CD14-positive monocyte (primary cell): ENCODE measurements around the gene OSBPL9. TPM values are rescaled to one million over a fixed set of nuclear protein-coding genes. Genes with fewer than 3 reads are reported as not detected.

Source experiments
- DNase-seq, 3 donors: peaks; one replicate each; pipeline ENCODE4 v3.0.0-alpha.2; 2011 to 2022
- H2AFZ ChIP-seq: 2 replicates; pipeline ENCODE4 v1.6.0; 2012; ENCODE audit warnings: mild to moderate bottlenecking, low read depth, low read length, inconsistent platforms; ENCODE audit not compliant: insufficient read depth, poor library complexity, severe bottlenecking
- H3K27ac ChIP-seq, 2 donors: 1 replicate in 1 of 2; 2 replicates in 1 of 2; pipeline ENCODE4 v1.5.1; 2012 to 2013; ENCODE audit warnings: low read length in 2 of 2, control low read depth in 1 of 2, inconsistent platforms in 1 of 2, low read depth in 1 of 2, mild to moderate bottlenecking in 1 of 2
- H3K27me3 ChIP-seq, 2 donors: one replicate each; pipeline versions ENCODE4 v1.6.0 to v1.6.1; 2011 to 2013; ENCODE audit warnings: low read length in 2 of 2; ENCODE audit not compliant: control insufficient read depth in 2 of 2, insufficient read depth in 2 of 2
- H3K36me3 ChIP-seq, 2 donors: replicated peaks in 1 of 2; 1 replicate in 1 of 2; 2 replicates in 1 of 2; pipeline versions ENCODE4 v1.5.1 to v1.6.1; 2012 to 2013; ENCODE audit warnings: low read length in 2 of 2, control low read depth in 1 of 2, inconsistent platforms in 1 of 2, mild to moderate bottlenecking in 1 of 2; ENCODE audit not compliant: insufficient read depth in 2 of 2, control insufficient read depth in 1 of 2
- H3K4me1 ChIP-seq, 2 donors: 1 replicate in 1 of 2; 2 replicates in 1 of 2; pipeline versions ENCODE4 v1.5.1 to v1.6.1; 2012 to 2013; ENCODE audit warnings: low read length in 2 of 2, control low read depth in 1 of 2, inconsistent platforms in 1 of 2, mild to moderate bottlenecking in 1 of 2, moderate library complexity in 1 of 2; ENCODE audit not compliant: insufficient read depth in 2 of 2, control insufficient read depth in 1 of 2
- H3K4me2 ChIP-seq: replicated peaks from 2 replicates; pipeline ENCODE3; 2012; ENCODE audit warnings: low read length, moderate library complexity, mild to moderate bottlenecking; ENCODE audit not compliant: poor library complexity, severe bottlenecking; ENCODE audit errors: extremely low read depth
- H3K4me3 ChIP-seq, 3 experiments: fragments of 200-600 bp in 1 of 3; sonication (generic) in 1 of 3; replicated peaks in 1 of 3; 1 replicate in 2 of 3; 2 replicates in 1 of 3; pipeline ENCODE4 v1.5.1; 2011 to 2013; ENCODE audit warnings: low read length in 3 of 3, mild to moderate bottlenecking in 3 of 3, control low read depth in 2 of 3, low read depth in 2 of 3, inconsistent platforms in 1 of 3, moderate library complexity in 1 of 3
- H3K79me2 ChIP-seq: 2 replicates; pipeline ENCODE4 v1.6.0; 2012; ENCODE audit warnings: mild to moderate bottlenecking, control low read depth, inconsistent platforms, low read length, moderate library complexity; ENCODE audit not compliant: insufficient read depth
- H3K9ac ChIP-seq: 2 replicates; pipeline ENCODE4 v1.6.0; 2017; ENCODE audit warnings: low read length, mild to moderate bottlenecking; ENCODE audit not compliant: insufficient read depth, poor library complexity, severe bottlenecking
- H3K9me3 ChIP-seq, 2 donors: replicated peaks in 1 of 2; 1 replicate in 1 of 2; 2 replicates in 1 of 2; pipeline versions ENCODE4 v1.5.1 to v1.6.1; 2012 to 2013; ENCODE audit warnings: low read length in 2 of 2, control low read depth in 1 of 2; ENCODE audit not compliant: control insufficient read depth in 1 of 2, insufficient read depth in 1 of 2
- H4K20me1 ChIP-seq: 2 replicates; pipeline ENCODE4 v1.6.0; 2012; ENCODE audit warnings: mild to moderate bottlenecking, low read length, control low read depth, moderate library complexity; ENCODE audit not compliant: insufficient read depth
- H3K27ac Mint-ChIP-seq, 7 donors: one replicate each; pipeline ENCODE4 v1.8.0; 2020; ENCODE audit warnings: mild to moderate bottlenecking in 7 of 7, mixed read lengths in 7 of 7, moderate library complexity in 6 of 7, inconsistent platforms in 2 of 7
- H3K27me3 Mint-ChIP-seq, 3 donors: one replicate each; pipeline ENCODE4 v1.8.0; 2021 to 2022; ENCODE audit warnings: low read depth in 3 of 3, mild to moderate bottlenecking in 3 of 3, mixed read lengths in 3 of 3, moderate library complexity in 3 of 3, inconsistent platforms in 1 of 3
- H3K36me3 Mint-ChIP-seq, 2 donors: one replicate each; pipeline ENCODE4 v1.8.0; 2020; ENCODE audit warnings: mixed read lengths in 2 of 2, inconsistent platforms in 1 of 2, mild to moderate bottlenecking in 1 of 2
- H3K4me1 Mint-ChIP-seq: one replicate; pipeline ENCODE4 v1.8.0; 2020; ENCODE audit warnings: mild to moderate bottlenecking, mixed read lengths
- H3K4me3 Mint-ChIP-seq, 2 donors: one replicate each; pipeline ENCODE4 v1.8.0; 2020; ENCODE audit warnings: mild to moderate bottlenecking in 2 of 2, mixed read lengths in 2 of 2, moderate library complexity in 1 of 2
- H3K9me3 Mint-ChIP-seq, 7 donors: one replicate each; pipeline ENCODE4 v1.8.0; 2020 to 2022; ENCODE audit warnings: mixed read lengths in 7 of 7, mild to moderate bottlenecking in 6 of 7, moderate library complexity in 6 of 7, inconsistent platforms in 2 of 7
- WGBS: methylation state at CpG from one replicate; pipeline ENCODE4 v1.1.5; 2013; ENCODE audit warnings: missing lambda C conversion rate; ENCODE audit not compliant: insufficient coverage; 5-methylcytosine and 5-hydroxymethylcytosine counted together
- intact Hi-C, 2 donors: fragments of 100-400 bp; cut with micrococcal nuclease; formaldehyde crosslinking; loops; one replicate each; pipeline versions ENCODE4 v1.15.0 to v1.15.1; 2023
- polyA plus RNA-seq, 3 donors: library from polyadenylated mRNA; depleted of rRNA in 1 of 3; unstranded in 2 of 3; stranded (reverse) in 1 of 3; fragments of 300-500 nt in 2 of 3; fragments of >200 nt in 1 of 3; fragmentation: Illumina TruSeq in 2 of 3; gene quantifications; 1 replicate in 2 of 3; 2 replicates in 1 of 3; pipeline ENCODE4 v1.2.3, GENCODE V29; 2012 to 2021
- TF ChIP-seq, protein P1 (sequence below): fragments of 200-600 bp; IDR thresholded peaks from one replicate; pipeline ENCODE4 v1.8.0; 2022; ENCODE audit warnings: antibody characterized with exemption, mild to moderate bottlenecking

OSBPL9 gene
- polyA plus RNA-seq, 3 donors: 22.2 to 41.4 (median 31.3) TPM

DNA sequence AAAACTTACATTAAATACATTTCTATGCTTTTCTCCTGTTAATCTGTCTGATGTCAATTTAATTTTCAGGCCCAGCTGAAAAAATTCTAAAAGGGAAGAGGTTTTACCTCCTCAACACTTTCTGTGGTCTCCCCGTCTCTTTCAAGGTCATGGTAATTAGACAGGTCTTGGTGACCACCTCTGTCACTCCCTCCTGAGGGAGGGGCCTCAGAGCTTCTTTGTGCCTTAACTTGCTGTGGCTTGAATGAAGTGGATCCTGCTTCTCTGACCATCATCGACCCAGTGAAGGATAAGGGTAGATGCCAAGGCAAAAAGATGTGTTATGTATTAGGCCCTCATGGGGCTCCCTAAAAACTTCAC, 40.8 kb upstream of the OSBPL9 start:
- Histone ChIP-seq H3K27ac (peak overlapping the region in 1 of 2 donors; percentile 62), H2AFZ (no peak overlapping the region), H3K4me3 (no peak overlapping the region), H3K9ac (no peak overlapping the region), H4K20me1 (no peaks in the 10 kb centered on the region), H3K36me3 (no peaks in the 10 kb centered on the region), H3K4me1 (peaks cover 32 to 44% of the 10 kb centered on the region in 2 donors), H3K79me2 (no peaks in the 10 kb centered on the region), H3K27me3 (no peaks in the 10 kb centered on the region), H3K4me2 (no peak overlapping the region), H3K9me3 (peaks cover 0 to 2% of the 10 kb centered on the region in 2 donors)
- H3K27me3 Mint-ChIP-seq: peaks cover 0 to 4% (median 0%) of the 10 kb centered on the region in 3 donors
- H3K4me3 Mint-ChIP-seq: no peak overlapping the region
- WGBS: no CpG with 5 or more reads among the region's 2 CpGs
- TF ChIP-seq, protein P1, sequence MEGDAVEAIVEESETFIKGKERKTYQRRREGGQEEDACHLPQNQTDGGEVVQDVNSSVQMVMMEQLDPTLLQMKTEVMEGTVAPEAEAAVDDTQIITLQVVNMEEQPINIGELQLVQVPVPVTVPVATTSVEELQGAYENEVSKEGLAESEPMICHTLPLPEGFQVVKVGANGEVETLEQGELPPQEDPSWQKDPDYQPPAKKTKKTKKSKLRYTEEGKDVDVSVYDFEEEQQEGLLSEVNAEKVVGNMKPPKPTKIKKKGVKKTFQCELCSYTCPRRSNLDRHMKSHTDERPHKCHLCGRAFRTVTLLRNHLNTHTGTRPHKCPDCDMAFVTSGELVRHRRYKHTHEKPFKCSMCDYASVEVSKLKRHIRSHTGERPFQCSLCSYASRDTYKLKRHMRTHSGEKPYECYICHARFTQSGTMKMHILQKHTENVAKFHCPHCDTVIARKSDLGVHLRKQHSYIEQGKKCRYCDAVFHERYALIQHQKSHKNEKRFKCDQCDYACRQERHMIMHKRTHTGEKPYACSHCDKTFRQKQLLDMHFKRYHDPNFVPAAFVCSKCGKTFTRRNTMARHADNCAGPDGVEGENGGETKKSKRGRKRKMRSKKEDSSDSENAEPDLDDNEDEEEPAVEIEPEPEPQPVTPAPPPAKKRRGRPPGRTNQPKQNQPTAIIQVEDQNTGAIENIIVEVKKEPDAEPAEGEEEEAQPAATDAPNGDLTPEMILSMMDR: no peak
- intact Hi-C loops: no loop called here
- DNase-seq: no peak
- peaks cover 0 to 6% (median 3%) of the 10 kb centered on the region in 7 donors for H3K9me3 Mint-ChIP-seq
- peak overlapping the region in 4 of 7 donors; percentile 31 to 57 (median 40) for H3K27ac Mint-ChIP-seq
- peaks cover 46% of the 10 kb centered on the region for H3K4me1 Mint-ChIP-seq
- H3K36me3 Mint-ChIP-seq: peaks cover 2 to 7% of the 10 kb centered on the region in 2 donors

DNA sequence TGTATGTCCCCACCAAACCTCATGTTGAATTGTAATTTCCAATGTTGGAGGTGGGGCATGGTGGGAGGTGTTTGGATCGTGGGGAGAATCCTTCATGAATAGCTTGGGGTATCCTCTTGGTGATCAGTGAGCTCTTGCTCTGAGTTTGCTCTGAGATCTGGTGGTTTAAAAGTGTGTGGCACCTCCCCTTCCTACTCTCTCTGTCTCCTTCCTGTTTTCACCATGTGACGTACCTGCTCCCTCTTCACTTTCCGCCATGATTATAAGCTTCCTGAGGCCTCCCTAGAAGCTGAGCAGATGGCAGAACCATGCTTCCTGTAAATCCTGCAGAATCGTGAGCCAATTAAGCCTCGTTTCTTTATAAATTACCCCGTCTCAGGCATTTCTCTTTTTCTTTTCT, 40.0 kb upstream of the OSBPL9 start:
- Histone ChIP-seq H3K27ac (peak overlapping the region; percentile 14 to 62), H3K27me3 (no peaks in the 10 kb centered on the region), H3K9ac (no peak overlapping the region), H3K36me3 (no peaks in the 10 kb centered on the region), H3K4me2 (no peak overlapping the region), H3K9me3 (peaks cover 0 to 2% of the 10 kb centered on the region in 2 donors), H3K79me2 (no peaks in the 10 kb centered on the region), H3K4me1 (peaks cover 32 to 41% of the 10 kb centered on the region in 2 donors), H4K20me1 (no peaks in the 10 kb centered on the region), H2AFZ (peak overlapping the region; percentile 44), H3K4me3 (no peak overlapping the region)
- Mint-ChIP-seq H3K27ac (peak overlapping the region in 5 of 7 donors; percentile 42 to 88 (median 82)), H3K36me3 (peaks cover 2 to 7% of the 10 kb centered on the region in 2 donors), H3K9me3 (peaks cover 0 to 6% (median 3%) of the 10 kb centered on the region in 7 donors), H3K27me3 (peaks cover 0 to 2% (median 0%) of the 10 kb centered on the region in 3 donors), H3K4me3 (no peak overlapping the region), H3K4me1 (peaks cover 44% of the 10 kb centered on the region)
- no CpG with 5 or more reads among the region's 6 CpGs for WGBS
- DNase-seq: no peak
- TF ChIP-seq, protein P1: no peak
- intact Hi-C loops: no loop called here
